Neuronal stem cell (in vitro differentiated cells): ENCODE data around the gene ATP2A1.

Experiments
- DNase-seq: peaks from one replicate; pipeline ENCODE4 v3.0.0-alpha.2; 2013; ENCODE audit warnings: low spot score
- H2AFZ ChIP-seq: one replicate; pipeline ENCODE4 v1.6.1; 2013; ENCODE audit warnings: mild to moderate bottlenecking, low read length, inconsistent platforms
- H2AK5ac ChIP-seq: 2 replicates; pipeline ENCODE4 v1.6.1; 2013; ENCODE audit warnings: low read depth, mild to moderate bottlenecking, inconsistent platforms, low read length, moderate library complexity, mixed read lengths
- H2BK120ac ChIP-seq: 2 replicates; pipeline ENCODE4 v1.6.1; 2013; ENCODE audit warnings: low read depth, mild to moderate bottlenecking, inconsistent platforms, low read length, moderate library complexity, mixed read lengths
- H2BK12ac ChIP-seq: one replicate; pipeline ENCODE4 v1.6.1; 2013; ENCODE audit warnings: low read length, inconsistent platforms
- H2BK15ac ChIP-seq: 2 replicates; pipeline ENCODE4 v1.6.1; 2013; ENCODE audit warnings: mild to moderate bottlenecking, low read length, inconsistent platforms, mixed read lengths
- H2BK5ac ChIP-seq: one replicate; pipeline ENCODE4 v1.6.1; 2013; ENCODE audit warnings: inconsistent platforms, mild to moderate bottlenecking, low read length, moderate library complexity
- H3K14ac ChIP-seq: one replicate; pipeline ENCODE4 v1.6.1; 2013; ENCODE audit warnings: low read length, inconsistent platforms
- H3K18ac ChIP-seq: 2 replicates; pipeline ENCODE4 v1.6.1; 2013; ENCODE audit warnings: low read length, inconsistent platforms
- H3K23ac ChIP-seq: 2 replicates; pipeline ENCODE4 v1.6.1; 2013; ENCODE audit warnings: low read depth, mild to moderate bottlenecking, mixed read lengths, low read length, inconsistent platforms; ENCODE audit not compliant: poor library complexity
- H3K27ac ChIP-seq: replicated peaks from 3 replicates; pipeline ENCODE4 v1.5.1; 2013; ENCODE audit warnings: low read length, inconsistent platforms
- H3K27me3 ChIP-seq, 3 experiments: 2 replicates each; pipeline ENCODE4 v1.6.1; 2013; ENCODE audit warnings: low read length in 3 of 3, mild to moderate bottlenecking in 2 of 3, inconsistent platforms in 1 of 3, low read depth in 1 of 3, mixed read lengths in 1 of 3, moderate library complexity in 1 of 3; ENCODE audit not compliant: control insufficient read depth in 3 of 3, insufficient read depth in 3 of 3
- H3K36me3 ChIP-seq, 2 donors: replicated peaks in 1 of 2; 2 replicates each; pipeline ENCODE4 v1.6.1; 2013; ENCODE audit warnings: low read length in 2 of 2; ENCODE audit not compliant: control insufficient read depth in 2 of 2, insufficient read depth in 2 of 2
- H3K4ac ChIP-seq: 2 replicates; pipeline ENCODE4 v1.6.1; 2013; ENCODE audit warnings: inconsistent platforms, mild to moderate bottlenecking, low read length, moderate library complexity
- H3K4me1 ChIP-seq, 2 donors: 1 replicate in 1 of 2; 2 replicates in 1 of 2; pipeline ENCODE4 v1.6.1; 2013; ENCODE audit warnings: low read length in 2 of 2, low read depth in 1 of 2; ENCODE audit not compliant: control insufficient read depth in 2 of 2, insufficient read depth in 1 of 2
- H3K4me2 ChIP-seq: one replicate; pipeline ENCODE4 v1.6.1; 2013; ENCODE audit warnings: mild to moderate bottlenecking, low read length, inconsistent platforms; ENCODE audit not compliant: insufficient read depth, poor library complexity, severe bottlenecking
- H3K4me3 ChIP-seq, 2 donors: 2 replicates each; pipeline ENCODE4 v1.5.1; 2013; ENCODE audit warnings: low read length in 2 of 2, mild to moderate bottlenecking in 2 of 2, inconsistent platforms in 1 of 2, moderate library complexity in 1 of 2
- H3K79me1 ChIP-seq: one replicate; pipeline ENCODE4 v1.6.1; 2013; ENCODE audit warnings: low read depth, mild to moderate bottlenecking, inconsistent platforms, low read length, moderate library complexity
- H3K9ac ChIP-seq: one replicate; pipeline ENCODE4 v1.6.1; 2013; ENCODE audit warnings: mild to moderate bottlenecking, low read depth, low read length, inconsistent platforms; ENCODE audit not compliant: poor library complexity
- H3K9me3 ChIP-seq, 2 donors: replicated peaks in 1 of 2; 2 replicates each; pipeline versions ENCODE3 to v1.6.1; 2013; ENCODE audit warnings: low read length in 2 of 2, mild to moderate bottlenecking in 2 of 2, inconsistent platforms in 1 of 2, low read depth in 1 of 2, mixed read lengths in 1 of 2, moderate library complexity in 1 of 2; ENCODE audit not compliant: control insufficient read depth in 2 of 2, insufficient read depth in 1 of 2
- H4K8ac ChIP-seq: one replicate; pipeline ENCODE4 v1.6.1; 2013; ENCODE audit warnings: low read depth, mild to moderate bottlenecking, inconsistent platforms, low read length, moderate library complexity
- H4K91ac ChIP-seq: one replicate; pipeline ENCODE4 v1.6.1; 2013; ENCODE audit warnings: low read length, low read depth, mild to moderate bottlenecking, inconsistent platforms; ENCODE audit not compliant: poor library complexity
- WGBS, 2 donors: extraction: QIAGEN DNeasy Blood & Tissue Kit; methylation state at CpG; one replicate each; pipeline ENCODE4 v1.1.7; 2013; ENCODE audit warnings: missing lambda C conversion rate in 2 of 2, mixed read lengths in 1 of 2; ENCODE audit not compliant: insufficient read length in 2 of 2, insufficient replicate concordance in 1 of 2; ENCODE audit errors: extremely low coverage in 2 of 2; 5-methylcytosine and 5-hydroxymethylcytosine counted together

The ATP2A1 gene

GRCh38 chr16:28834873-28835863, 43.1 kb upstream of the ATP2A1 start:
- no peak for DNase-seq
- Histone ChIP-seq H3K9me3 (no peaks in the 10 kb centered on the region), H2BK120ac (no peak overlapping the region), H3K79me1 (peaks cover 2% of the 10 kb centered on the region), H3K4me1 (no peaks in the 10 kb centered on the region), H3K4me3 (no peak overlapping the region), H4K91ac (no peak overlapping the region), H3K18ac (no peak overlapping the region), H2BK15ac (no peak overlapping the region), H3K9ac (peak overlapping the region; percentile 16), H3K27me3 (no peaks in the 10 kb centered on the region), H2BK5ac (no peak overlapping the region), H2AFZ (no peak overlapping the region), H3K36me3 (peaks cover 72 to 93% of the 10 kb centered on the region in 2 donors), H3K14ac (no peak overlapping the region), H3K27ac (no peak overlapping the region), H3K4ac (no peak overlapping the region), H3K23ac (peak overlapping the region; percentile 31), H2BK12ac (no peak overlapping the region), H2AK5ac (no peak overlapping the region), H3K4me2 (no peak overlapping the region), H4K8ac (no peak overlapping the region)
- WGBS, 2 donors = no CpG with 5 or more reads among the region's 25 CpGs

GRCh38 chr16:28835864-28836760, 42.2 kb upstream of the ATP2A1 start:
- Histone ChIP-seq H3K9me3 (no peaks in the 10 kb centered on the region), H3K27ac (no peak overlapping the region), H4K91ac (no peak overlapping the region), H2AK5ac (no peak overlapping the region), H3K4me2 (no peak overlapping the region), H3K79me1 (peaks cover 2% of the 10 kb centered on the region), H3K23ac (peak overlapping the region; percentile 73), H3K4me3 (no peak overlapping the region), H3K18ac (no peak overlapping the region), H2BK120ac (no peak overlapping the region), H3K9ac (no peak overlapping the region), H3K4ac (no peak overlapping the region), H4K8ac (no peak overlapping the region), H3K4me1 (no peaks in the 10 kb centered on the region), H2BK5ac (no peak overlapping the region), H3K14ac (no peak overlapping the region), H2BK12ac (no peak overlapping the region), H3K27me3 (no peaks in the 10 kb centered on the region), H2BK15ac (no peak overlapping the region), H3K36me3 (peaks cover 63 to 84% of the 10 kb centered on the region in 2 donors), H2AFZ (no peak overlapping the region)
- DNase-seq = no peak
- no CpG with 5 or more reads among the region's 25 CpGs for WGBS, 2 donors

- Histone ChIP-seq H3K27ac (no peak overlapping the region), H4K8ac (no peak overlapping the region), H3K18ac (no peak overlapping the region), H2BK12ac (no peak overlapping the region), H3K36me3 (peaks cover 57 to 81% of the 10 kb centered on the region in 2 donors), H3K79me1 (peaks cover 2% of the 10 kb centered on the region), H3K4me1 (no peaks in the 10 kb centered on the region), H2AFZ (no peak overlapping the region), H3K9ac (no peak overlapping the region), H3K27me3 (no peaks in the 10 kb centered on the region), H3K23ac (no peak overlapping the region), H2BK120ac (no peak overlapping the region), H3K4me2 (no peak overlapping the region), H3K4me3 (no peak overlapping the region), H3K14ac (no peak overlapping the region), H3K9me3 (no peaks in the 10 kb centered on the region), H2BK5ac (no peak overlapping the region), H3K4ac (no peak overlapping the region), H2BK15ac (no peak overlapping the region), H2AK5ac (no peak overlapping the region), H4K91ac (no peak overlapping the region)
- WGBS, 2 donors = no CpG with 5 or more reads among the region's 8 CpGs
- no peak for DNase-seq
Observed at GRCh38 chr16:28836761-28837064, 41.6 kb upstream of the ATP2A1 start.
